ENCODE measurements around the gene SRRM2.

The SRRM2 gene

DNA sequence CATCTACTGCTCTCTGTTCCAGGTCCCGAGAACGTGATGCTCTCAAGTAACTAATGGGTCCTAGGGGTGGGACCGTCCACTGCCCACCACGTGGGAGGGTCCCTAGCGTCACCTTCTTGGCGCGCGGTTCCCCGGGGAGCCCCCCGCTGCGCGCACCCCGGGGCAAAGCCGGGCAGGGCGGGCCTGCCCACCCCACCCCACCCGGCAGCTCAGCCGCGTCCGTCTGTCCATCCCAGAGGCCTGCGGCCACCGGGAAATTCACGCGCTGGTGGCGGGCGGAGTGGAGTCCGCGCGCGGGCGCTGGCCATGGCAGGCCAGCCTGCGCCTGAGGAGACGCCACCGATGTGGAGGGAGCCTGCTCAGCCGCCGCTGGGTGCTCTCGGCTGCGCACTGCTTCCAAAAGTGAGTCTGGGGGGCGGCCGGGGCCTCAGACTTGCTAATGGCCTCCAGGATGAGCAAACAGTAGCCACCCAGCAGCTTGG is 46.3 kb downstream of the SRRM2 start:
- no peak for DNase-seq (ENCODE audit: low read depth in 3 of 3)

DNA sequence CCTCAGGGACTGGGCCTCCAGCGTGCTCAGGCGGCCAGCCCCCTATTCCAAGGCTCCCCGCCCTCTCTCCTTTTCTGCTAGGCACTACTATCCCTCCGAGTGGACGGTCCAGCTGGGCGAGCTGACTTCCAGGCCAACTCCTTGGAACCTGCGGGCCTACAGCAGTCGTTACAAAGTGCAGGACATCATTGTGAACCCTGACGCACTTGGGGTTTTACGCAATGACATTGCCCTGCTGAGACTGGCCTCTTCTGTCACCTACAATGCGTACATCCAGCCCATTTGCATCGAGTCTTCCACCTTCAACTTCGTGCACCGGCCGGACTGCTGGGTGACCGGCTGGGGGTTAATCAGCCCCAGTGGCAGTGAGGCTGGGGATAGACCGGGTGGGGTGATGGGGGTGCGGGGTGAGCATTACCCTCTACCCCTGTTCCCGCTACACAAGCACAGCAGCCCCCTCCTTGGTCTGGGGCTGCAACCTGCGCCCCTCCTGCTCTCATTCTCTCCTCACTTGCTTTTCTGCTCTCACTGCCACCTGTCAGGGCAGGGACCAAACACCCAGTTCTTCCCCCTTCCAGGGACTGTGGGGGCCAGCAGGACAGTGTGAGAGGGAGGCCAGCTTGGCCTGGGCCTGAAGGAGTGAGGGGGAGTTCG is 46.9 kb downstream of the SRRM2 start:
- DNase-seq (ENCODE audit: low read depth in 3 of 3): no peak

DNA sequence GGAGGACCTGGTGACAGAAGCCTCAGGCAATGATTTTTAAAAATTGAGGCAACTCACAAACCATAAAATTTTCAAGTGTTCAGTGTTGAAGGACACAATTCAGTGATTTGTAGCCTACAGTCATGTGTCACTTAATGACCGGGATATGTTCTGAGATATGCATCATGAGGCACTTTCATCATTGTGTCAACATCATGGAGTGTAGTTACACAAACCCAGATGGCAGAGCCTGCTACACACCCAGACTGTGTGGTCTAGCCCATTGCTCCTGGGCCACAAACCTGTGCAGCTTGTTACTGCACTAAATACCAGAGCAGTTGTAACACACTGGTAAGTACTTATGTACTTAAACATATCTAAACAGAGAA is 47.4 kb downstream of the SRRM2 start:
- no peak for DNase-seq (ENCODE audit: low read depth in 3 of 3)

DNA sequence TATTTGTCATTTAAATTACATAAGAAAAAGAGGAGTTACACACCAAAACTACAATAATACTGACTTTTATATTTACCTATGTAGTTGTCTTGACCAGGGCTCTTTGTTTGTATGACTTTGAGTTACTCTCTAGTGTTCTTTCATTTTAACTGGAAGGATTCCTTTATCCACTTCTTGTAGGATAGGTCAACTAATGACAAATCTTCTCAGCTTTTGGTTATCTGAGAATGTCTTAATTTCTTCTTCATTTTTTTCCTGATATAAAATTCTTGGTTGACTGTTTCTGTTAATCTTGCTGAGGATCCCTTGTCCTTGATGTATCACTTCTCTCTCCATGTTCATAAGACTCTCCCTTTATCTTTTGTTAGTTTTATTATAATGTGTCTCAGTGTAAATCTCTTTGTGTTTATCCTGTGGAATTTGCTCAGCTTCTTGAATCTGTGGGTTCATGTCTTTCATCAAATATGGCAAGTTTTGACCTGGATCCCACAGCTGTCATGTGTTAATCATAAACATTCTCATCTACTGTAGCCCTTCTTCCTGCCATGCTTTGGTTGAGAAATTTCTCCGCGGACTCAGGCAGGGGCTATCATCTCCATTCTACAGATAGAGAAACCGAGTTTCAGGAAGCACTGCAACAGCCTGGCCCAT is 51.2 kb downstream of the SRRM2 start:
- DNase-seq (ENCODE audit: low read depth in 3 of 3): no peak

DNA sequence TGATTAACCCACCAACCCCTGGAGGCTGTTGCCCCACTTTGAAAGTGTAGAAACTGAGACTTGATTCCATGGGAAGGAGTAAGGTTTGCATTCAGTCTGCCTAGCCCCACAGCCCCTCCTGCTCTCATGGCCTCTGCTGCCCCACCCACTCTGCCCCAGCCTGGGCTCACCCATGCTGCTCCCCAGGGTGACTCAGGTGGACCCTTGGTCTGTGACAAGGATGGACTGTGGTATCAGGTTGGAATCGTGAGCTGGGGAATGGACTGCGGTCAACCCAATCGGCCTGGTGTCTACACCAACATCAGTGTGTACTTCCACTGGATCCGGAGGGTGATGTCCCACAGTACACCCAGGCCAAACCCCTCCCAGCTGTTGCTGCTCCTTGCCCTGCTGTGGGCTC is 52.3 kb downstream of the SRRM2 start:
- no peak for DNase-seq (ENCODE audit: low read depth in 3 of 3)

DNA sequence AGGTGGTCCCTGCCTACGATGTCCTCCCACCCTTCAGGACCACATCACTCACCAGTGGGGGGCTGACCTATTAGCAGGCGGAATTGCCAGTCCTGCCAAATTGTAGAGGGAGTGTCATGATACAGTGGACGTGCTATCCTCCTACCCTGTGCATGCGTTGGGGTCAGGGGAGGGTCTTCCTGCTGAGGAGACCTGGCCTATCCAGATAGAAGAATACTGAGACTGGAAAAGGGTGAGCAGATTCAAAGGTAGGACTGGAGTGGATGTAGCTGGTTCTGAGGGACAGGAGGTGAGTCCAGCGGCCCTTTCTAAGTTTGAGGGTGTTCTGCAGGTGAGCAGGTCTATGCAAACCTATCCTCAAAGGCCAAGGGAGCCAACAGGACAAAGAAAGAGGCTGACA is 53.8 kb downstream of the SRRM2 start:
- no peak for DNase-seq (ENCODE audit: low read depth in 3 of 3)

DNA sequence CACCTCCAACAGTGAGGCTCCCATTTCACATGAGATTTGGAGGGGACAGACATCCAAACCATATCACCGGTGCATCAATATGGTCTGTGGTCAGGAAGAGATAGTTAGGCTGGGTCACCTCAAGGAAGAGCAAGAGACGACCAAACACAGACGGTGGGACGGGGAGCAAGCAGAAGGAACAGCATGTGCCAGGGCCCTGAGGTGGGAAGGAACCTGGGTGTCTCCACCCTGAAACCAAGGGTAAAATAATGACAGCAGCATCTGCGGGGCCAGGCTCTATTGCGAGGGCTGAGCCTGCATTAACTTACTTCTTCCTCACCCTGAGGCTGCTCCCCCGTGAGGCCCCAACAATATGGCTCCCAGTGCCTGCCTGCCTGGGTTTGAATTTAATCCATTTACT is 55.7 kb downstream of the SRRM2 start:
- no peak for DNase-seq (ENCODE audit: low read depth in 3 of 3)

DNA sequence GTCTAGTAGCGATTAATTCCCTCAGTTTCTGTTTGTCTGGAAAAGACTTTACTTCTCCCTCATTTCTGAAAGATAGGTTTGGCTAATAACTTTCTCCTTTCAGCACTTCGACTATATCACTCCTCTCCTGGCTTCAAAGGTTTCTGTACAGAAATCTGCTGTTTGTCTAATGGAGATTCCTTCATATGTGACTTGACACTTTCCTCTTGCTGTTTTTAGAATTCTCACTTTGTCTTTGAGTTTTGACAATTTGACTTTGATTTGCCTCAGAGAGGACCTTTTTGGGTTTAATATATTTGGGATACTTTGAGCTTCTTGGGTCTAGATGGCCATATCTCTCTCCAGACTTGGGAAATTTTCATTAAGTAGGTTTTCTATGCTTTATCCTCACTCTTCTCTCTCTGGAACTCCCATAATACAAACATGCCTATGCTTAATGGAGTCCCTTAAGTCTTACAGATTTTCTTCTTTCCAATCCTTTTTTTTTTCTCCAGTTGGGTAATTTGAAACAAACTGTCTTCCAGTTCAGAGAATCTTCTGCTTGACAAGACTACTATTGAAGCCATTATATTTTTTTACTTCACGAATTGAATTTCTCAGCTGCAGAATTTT is 56.8 kb downstream of the SRRM2 start:
- no peak for DNase-seq (ENCODE audit: low read depth in 3 of 3)

DNA sequence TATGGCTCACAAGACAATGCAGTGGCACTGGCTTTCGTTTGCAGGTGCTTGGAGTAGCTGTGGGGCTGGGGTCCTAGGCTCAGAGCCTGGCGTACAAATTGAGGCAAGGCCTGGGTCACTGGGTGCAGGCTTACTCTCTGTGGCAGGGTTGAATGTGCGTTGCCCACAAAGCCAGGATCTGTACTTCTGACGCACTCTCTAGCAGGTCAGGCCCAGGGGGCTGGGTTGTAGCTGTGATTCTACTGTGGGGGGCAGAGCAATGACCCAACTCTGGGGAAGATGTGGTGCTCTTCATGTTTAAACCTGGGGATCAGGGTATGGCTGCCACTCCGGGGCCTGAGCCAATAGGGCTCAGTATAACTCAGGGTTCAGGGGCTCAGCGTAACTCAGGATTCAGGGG is 58.2 kb downstream of the SRRM2 start:
- DNase-seq (ENCODE audit: low read depth in 3 of 3): no peak

DNA sequence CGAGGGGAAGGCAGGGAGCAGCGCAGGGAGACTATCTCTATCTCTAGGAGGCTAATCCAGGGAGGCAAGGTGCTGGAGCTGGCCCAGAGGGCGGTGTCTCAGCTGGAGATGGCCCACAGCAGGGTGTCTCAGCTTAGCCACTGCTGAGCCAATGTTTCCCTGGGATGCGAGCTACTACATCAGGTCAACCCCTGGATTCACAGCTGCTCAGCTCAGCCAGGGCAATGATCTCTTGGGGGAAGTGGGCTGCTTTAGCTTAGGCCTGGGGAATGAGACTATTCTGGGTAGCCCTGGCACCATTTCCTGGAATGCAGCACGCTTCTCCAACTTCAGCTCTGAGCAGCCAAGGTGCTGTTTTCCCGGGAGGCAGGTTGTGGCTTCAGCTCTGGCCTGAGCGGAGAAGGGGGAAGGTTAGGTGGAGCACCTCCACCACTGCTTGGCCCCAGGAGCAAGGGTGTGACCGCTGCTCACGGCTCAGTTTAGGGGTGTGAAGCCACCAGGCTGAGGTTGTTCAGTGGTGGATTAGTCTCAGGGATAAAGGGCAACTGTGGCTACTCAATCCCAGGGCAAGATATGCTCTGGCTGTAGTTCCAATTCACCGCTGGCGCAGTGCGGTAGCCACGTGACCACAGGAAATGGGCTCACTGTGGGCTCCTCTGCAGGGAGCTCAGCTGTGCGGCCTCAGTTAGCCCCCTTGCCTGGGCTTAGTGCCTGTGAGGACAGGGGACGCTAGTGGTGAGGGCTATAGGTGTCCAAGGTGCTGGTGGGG is 59.4 kb downstream of the SRRM2 start:
- no peak for DNase-seq (ENCODE audit: low read depth in 3 of 3)

DNA sequence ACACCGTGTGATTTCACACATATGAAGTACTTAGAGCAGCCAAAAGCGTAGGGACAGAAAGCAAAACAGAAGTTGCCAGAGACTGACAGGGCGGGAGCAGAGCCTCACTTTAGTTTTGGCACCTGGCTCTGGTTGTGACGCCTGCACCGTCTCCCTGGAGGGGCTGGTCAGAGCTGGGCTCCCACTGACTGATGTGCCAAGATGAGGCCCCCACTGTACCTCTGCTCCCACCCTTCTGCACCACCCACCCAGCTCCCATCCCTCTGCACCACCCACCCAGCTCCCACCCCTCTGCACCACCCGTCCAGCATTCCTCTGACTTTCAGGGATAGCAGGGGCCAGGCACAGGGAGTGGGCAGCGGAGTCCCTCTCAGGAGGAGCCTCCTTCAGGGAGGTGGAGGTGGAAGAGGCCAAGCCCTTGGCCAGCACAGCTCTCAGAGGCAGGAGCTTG is 61.4 kb downstream of the SRRM2 start:
- DNase-seq (ENCODE audit: low read depth in 3 of 3): no peak

DNA sequence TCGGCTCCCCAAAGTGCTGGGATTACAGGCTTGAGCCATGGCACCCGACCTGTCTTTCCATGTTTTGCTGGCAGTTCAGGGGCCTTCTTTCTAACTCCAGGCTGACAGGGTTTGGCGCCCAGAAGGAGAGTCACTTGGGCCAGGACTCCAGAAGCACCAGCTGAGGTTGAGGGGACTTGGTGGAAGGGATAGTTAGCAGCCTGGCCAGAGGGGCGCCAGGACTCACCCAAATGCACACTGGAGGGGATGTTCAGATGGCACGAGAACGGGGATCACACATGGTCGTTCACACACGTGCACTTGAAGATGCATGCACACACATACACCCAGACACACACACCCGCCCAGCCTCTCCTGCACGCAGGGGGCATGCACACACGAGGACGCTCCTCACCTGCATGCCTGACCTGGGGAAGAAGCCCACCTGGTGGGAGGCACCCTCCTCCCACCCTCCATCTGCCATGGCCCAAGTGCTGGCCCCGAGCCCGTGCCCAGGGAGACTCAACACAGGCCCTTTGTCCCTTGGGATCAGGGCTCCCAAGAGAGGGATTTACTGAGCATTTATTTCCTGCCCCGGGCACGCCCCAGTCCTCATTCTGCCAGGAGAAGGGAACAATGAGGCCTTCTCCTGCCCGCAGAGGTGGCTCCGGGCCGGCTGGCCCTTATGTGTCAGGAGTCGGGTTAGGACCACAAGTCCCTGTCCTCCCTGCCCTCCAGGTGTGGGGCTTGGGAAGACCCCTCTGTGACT is 62.3 kb downstream of the SRRM2 start:
- no peak for DNase-seq (ENCODE audit: low read depth in 3 of 3)

DNA sequence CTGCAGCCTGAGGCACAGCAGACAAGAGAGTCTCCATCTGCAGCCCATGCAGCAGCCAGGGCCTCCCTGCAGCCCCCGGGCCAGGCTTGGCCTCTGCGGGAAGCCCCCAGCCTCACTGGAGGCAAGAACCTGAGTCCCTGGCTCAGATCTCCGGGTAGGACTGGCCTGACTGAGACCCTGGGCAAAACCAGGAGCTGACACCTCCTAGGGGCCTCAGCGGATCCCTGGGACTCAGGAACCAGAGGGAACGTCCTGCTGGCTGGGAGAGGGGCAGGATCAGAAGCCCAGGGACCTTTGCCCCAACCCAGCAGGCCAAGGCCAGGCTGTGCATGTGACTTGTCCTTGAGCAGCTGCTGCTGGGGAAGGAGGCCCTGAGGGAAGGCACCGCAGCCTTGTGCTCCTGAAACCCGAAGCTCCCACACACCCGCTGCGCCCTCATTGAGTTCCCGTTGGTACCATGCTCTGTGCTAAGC is 62.9 kb downstream of the SRRM2 start:
- no peak for DNase-seq (ENCODE audit: low read depth in 3 of 3)

DNA sequence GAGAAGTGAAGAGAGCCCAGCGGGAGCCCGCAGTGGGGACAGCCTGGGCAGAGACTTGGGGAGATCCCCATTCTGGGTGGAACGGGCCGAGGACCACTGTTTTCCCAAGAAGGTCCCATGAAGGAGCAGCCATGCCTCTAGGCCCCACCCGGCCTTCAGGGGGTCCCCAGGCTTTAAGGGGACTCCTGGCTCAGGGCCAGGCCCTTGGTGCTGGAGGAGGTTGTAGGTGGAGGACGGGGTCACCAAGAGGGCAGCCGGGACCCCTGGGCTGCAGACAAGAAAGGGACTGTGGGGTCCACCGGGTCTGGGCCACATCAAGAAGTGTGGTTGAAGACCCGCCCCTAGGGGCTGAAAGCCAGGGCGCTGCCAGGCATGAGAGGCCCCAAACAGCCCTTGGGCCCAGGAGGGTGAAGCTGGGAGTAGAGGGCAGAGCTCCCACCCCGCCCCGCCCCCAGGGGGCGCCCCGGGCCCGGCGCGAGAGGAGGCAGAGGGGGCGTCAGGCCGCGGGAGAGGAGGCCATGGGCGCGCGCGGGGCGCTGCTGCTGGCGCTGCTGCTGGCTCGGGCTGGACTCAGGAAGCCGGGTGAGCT is 64.4 kb downstream of the SRRM2 start, which contains the start of gene PRSS21:
TSS of gene PRSS21 (plus strand) at position 487 of the 589 bp plus-strand sequence. CDS start at position 519, 32 bp downstream.
- DNase-seq (ENCODE audit: low read depth in 3 of 3): peak in 2 of 3 experiments; percentile 16 to 21

DNA sequence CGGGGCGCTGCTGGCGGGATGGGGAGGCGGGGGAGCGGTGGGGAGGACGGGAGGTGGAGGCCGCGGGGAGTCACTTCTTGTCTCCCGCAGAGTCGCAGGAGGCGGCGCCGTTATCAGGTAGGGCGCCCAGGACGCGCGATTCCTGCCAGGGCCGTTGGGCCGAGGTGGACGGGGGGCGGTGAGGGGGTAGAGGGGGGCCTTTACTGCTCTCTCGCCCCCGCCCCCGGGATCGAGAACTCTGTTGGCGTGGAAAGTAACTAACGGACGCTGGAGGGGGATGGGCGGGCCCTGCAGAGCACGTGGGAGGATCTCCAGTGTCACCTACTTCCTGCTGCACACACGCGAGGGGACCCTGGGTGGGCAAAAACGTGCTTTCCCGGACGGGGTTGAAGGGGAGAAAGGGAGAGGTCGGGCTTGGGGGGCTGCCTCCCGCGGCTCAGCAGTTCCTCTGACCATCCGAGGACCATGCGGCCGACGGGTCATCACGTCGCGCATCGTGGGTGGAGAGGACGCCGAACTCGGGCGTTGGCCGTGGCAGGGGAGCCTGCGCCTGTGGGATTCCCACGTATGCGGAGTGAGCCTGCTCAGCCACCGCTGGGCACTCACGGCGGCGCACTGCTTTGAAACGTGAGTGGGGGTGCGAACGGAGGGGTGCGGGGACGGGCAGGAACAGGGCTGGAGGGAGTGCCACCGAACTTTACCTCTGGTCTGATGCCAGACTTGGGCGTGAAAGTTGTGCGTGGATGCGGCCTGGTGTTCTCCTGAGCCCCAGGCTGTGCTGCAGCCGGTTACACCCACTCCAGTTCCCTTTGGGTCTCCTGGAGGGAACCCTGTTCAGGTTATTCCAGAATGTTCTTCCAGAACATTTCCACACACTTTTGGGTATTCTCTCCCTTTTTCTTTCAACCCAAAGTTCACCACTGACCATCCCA is 65.2 kb downstream of the SRRM2 start:
- DNase-seq (ENCODE audit: low read depth in 3 of 3): no peak

DNA sequence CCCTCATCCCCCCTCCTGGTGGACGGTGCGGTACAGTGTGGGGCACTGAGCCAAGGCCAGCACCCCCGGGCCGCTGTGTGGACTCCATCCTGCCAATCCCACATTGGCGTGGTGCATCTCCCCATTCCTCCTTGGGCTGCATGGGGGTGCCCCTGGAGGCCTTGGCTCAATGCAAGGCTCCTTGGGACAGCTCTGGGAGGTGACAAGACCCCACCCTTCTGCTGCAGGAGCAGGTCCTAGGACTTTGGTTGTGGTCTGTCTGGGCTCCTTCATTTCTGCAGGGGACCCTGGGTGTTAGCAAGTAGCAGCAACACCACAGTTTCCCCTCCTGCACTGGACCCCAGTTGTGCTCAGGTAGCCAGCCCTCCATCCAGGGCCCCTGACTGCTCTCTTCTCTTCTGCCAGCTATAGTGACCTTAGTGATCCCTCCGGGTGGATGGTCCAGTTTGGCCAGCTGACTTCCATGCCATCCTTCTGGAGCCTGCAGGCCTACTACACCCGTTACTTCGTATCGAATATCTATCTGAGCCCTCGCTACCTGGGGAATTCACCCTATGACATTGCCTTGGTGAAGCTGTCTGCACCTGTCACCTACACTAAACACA is 65.9 kb downstream of the SRRM2 start:
- no peak for DNase-seq (ENCODE audit: low read depth in 3 of 3)

DNA sequence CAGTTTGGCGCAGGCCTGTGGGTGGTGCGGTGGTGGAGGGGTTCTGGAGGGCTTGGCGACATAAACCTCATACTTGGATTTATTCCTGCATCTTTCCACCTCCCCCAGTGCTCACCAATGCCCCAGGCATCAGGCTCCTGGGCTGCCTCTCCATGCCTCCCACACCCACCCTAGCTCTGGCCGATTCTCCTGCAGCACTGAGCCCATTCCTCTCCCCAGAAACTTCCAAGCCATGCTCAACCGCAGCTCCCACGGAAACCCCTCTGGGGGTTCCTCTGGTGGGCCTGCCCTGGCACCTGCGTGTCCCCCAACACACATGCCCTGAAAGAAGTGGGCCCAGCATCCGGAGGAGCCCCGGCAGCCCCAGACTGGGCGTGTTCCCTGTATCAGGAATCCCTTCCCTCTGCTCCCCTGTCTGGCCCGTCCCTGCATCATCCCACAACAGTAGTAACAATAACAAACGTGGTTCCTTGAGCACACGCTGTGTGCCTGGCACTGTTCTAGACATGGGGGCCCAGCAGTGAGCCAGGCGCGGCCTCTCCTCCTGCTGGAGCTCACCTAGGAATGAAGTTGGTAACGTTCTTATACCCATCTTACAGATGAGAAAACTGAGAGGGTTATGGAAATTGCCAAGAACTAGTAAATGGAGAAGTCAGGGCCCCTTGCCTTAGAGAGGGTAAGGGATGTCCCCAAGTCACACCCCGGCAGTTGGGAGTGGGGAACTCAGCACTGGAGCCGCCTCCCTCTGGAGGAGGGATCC is 66.9 kb downstream of the SRRM2 start:
- no peak for DNase-seq (ENCODE audit: low read depth in 3 of 3)

DNA sequence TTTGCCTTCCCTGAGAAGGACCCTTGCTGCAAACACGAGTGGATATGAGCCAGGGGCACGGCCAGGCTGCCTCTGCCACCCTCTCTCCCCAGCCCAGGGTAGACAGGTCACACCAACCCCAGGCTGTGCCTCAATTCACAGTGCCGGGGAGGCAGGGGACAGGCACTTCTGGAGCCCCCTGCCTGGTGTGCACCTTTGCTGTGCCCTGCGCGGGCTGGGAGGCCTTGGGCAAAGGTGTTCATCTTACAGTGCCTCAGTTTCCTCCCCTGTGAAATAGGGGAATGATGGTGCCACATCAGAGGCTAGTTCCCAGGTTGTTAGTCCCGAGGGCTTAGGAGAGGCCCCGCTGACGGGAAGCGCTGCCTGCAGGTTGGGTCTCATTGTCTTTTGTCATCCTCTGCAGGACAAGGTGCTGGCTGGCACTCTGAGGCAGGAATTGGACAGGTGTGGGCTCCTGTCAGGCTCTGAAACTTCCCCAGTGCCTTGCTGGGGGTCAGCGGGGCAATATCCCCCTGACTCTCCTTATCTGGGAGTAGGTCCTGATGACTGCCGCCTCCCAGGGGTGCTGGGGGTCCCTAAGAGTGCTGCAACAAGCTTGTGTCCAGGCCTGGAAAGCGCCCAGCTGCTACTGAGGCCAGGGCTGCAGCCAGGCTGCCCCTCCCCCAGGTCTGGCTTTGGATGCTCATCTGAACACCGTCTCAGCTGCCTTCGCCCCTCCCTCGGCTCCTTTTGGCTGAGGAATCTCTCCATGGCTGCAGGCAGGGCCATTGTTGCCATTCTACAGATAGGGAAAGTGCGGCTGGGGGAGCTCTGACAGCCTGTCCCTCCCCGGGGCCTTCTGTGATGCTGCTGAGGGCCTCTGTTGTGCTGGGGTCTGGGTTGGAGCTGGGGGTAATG is 67.7 kb downstream of the SRRM2 start:
- DNase-seq (ENCODE audit: low read depth in 3 of 3): no peak

Measured in stimulated activated CD4-positive, alpha-beta T cell treated with anti-CD3 and anti-CD28 coated beads, TNF-alpha, amount 100 ng/mL, for 4 hours (primary cell).